IMR-90 (cell line): ENCODE data around the gene PKNOX1. TPM values are rescaled to one million over a fixed set of nuclear protein-coding genes. Genes with fewer than 3 reads are reported as not detected.

Source experiments
- ATAC-seq: fragments of 200-7000 bp; cut with Tn5 transposase; 2 replicates; pipeline ENCODE4 v1.9.1; 2020; ENCODE audit warnings: low read depth, mild to moderate bottlenecking, moderate library complexity
- BruUV-seq: library from RNA; stranded (reverse); fragments of 400-500 nt; replicated peaks from 2 replicates; lab custom pipeline; 2021; lab: Mats Ljungman, UMichigan
- CTCF ChIA-PET: fragments of 300-600 bp; formaldehyde crosslinking; extraction: SDS; loops from one replicate; lab custom pipeline; 2021; ENCODE audit warnings: antibody characterized with exemption; lab: Yijun Ruan, JAX
- POLR2A ChIA-PET: fragments of 300-600 bp; sonication (Branson Sonifier 250); formaldehyde crosslinking; loops from one replicate; lab custom pipeline; 2022; ENCODE audit warnings: antibody characterized with exemption; ENCODE audit not compliant: unreplicated experiment; lab: Charles Lee
- DNase-seq: peaks from one replicate; pipeline ENCODE4 v3.0.0; 2013
- H2AFZ ChIP-seq: replicated peaks from 2 replicates; pipeline ENCODE3; 2013; ENCODE audit warnings: low read length, mild to moderate bottlenecking; ENCODE audit not compliant: poor library complexity
- H2AK5ac ChIP-seq: 2 replicates; pipeline ENCODE4 v1.6.1; 2013; ENCODE audit warnings: low read depth, low read length, inconsistent platforms
- H2AK9ac ChIP-seq: replicated peaks from 2 replicates; pipeline ENCODE3; 2013; ENCODE audit warnings: mild to moderate bottlenecking, low read depth, low read length, moderate library complexity; ENCODE audit not compliant: poor library complexity
- H2BK120ac ChIP-seq: 2 replicates; pipeline ENCODE4 v1.6.1; 2013; ENCODE audit warnings: low read depth, low read length, inconsistent platforms
- H2BK15ac ChIP-seq: 3 replicates; pipeline ENCODE4 v1.6.1; 2013; ENCODE audit warnings: low read depth, low read length, inconsistent platforms
- H2BK20ac ChIP-seq: 2 replicates; pipeline ENCODE4 v1.6.1; 2013; ENCODE audit warnings: low read depth, mild to moderate bottlenecking, inconsistent platforms, low read length, moderate library complexity
- H2BK5ac ChIP-seq: 2 replicates; pipeline ENCODE4 v1.6.1; 2013; ENCODE audit warnings: mild to moderate bottlenecking, low read depth, low read length, inconsistent platforms; ENCODE audit not compliant: poor library complexity, severe bottlenecking
- H3K14ac ChIP-seq: replicated peaks from 2 replicates; pipeline ENCODE4 v1.6.1; 2013; ENCODE audit warnings: low read depth, low read length, inconsistent platforms
- H3K18ac ChIP-seq: 2 replicates; pipeline ENCODE4 v1.6.1; 2013; ENCODE audit warnings: low read depth, low read length, control low read depth
- H3K23ac ChIP-seq: 2 replicates; pipeline ENCODE4 v1.6.1; 2013; ENCODE audit warnings: low read depth, low read length, inconsistent platforms
- H3K27ac ChIP-seq: 2 replicates; pipeline ENCODE4 v1.5.1; 2013; ENCODE audit warnings: mild to moderate bottlenecking, control low read depth, low read length; ENCODE audit not compliant: insufficient read depth
- H3K27me3 ChIP-seq: 2 replicates; pipeline ENCODE4 v1.6.1; 2013; ENCODE audit warnings: low read length; ENCODE audit not compliant: control insufficient read depth, insufficient read depth
- H3K36me3 ChIP-seq: 2 replicates; pipeline ENCODE4 v1.6.1; 2013; ENCODE audit warnings: low read length, mixed read lengths; ENCODE audit not compliant: control insufficient read depth, insufficient read depth
- H3K4ac ChIP-seq: 2 replicates; pipeline ENCODE4 v1.6.1; 2013; ENCODE audit warnings: low read depth, low read length, inconsistent platforms
- H3K4me1 ChIP-seq: 2 replicates; pipeline ENCODE4 v1.6.1; 2013; ENCODE audit warnings: low read length, mixed read lengths; ENCODE audit not compliant: control insufficient read depth, insufficient read depth
- H3K4me2 ChIP-seq: 2 replicates; pipeline ENCODE4 v1.6.1; 2013; ENCODE audit warnings: low read depth, mild to moderate bottlenecking, control low read depth, low read length, moderate library complexity
- H3K4me3 ChIP-seq: 2 replicates; pipeline ENCODE4 v1.5.1; 2013; ENCODE audit warnings: low read depth, mild to moderate bottlenecking, control low read depth, low read length, moderate library complexity; ENCODE audit not compliant: insufficient read depth
- H3K56ac ChIP-seq: 2 replicates; pipeline ENCODE4 v1.6.1; 2013; ENCODE audit warnings: low read length, inconsistent platforms; ENCODE audit not compliant: insufficient read depth; ENCODE audit errors: extremely low read depth
- H3K79me1 ChIP-seq, 2 experiments: 2 replicates each; pipeline ENCODE4 v1.6.1; 2013; ENCODE audit warnings: low read length in 2 of 2, inconsistent platforms in 1 of 2, low read depth in 1 of 2
- H3K9ac ChIP-seq: 2 replicates; pipeline ENCODE4 v1.6.1; 2013; ENCODE audit warnings: low read depth, low read length, control low read depth
- H3K9me1 ChIP-seq: 2 replicates; pipeline ENCODE4 v1.6.1; 2013; ENCODE audit warnings: low read length, inconsistent platforms; ENCODE audit not compliant: insufficient read depth
- H3K9me3 ChIP-seq: 2 replicates; pipeline ENCODE4 v1.6.1; 2013; ENCODE audit warnings: low read length; ENCODE audit not compliant: control insufficient read depth, insufficient read depth
- H4K20me1 ChIP-seq: 2 replicates; pipeline ENCODE4 v1.6.1; 2013; ENCODE audit warnings: low read length, inconsistent platforms; ENCODE audit not compliant: insufficient read depth
- H4K5ac ChIP-seq: 2 replicates; pipeline ENCODE4 v1.6.1; 2013; ENCODE audit warnings: mild to moderate bottlenecking, low read depth, low read length, control low read depth
- H4K8ac ChIP-seq, 2 experiments: 2 replicates each; pipeline ENCODE4 v1.6.1; 2013; ENCODE audit warnings: low read depth in 2 of 2, low read length in 2 of 2, control low read depth in 1 of 2, inconsistent platforms in 1 of 2
- H4K91ac ChIP-seq: 2 replicates; pipeline ENCODE4 v1.6.1; 2013; ENCODE audit warnings: low read depth, low read length, inconsistent platforms; ENCODE audit not compliant: insufficient read depth
- BHLHE40 ChIP-seq: fragments of 150-350 bp; IDR thresholded peaks from 2 replicates; pipeline ENCODE4 v1.6.1; 2016; ENCODE audit warnings: mild to moderate bottlenecking, low read depth, low read length
- CEBPB ChIP-seq: IDR thresholded peaks from 2 replicates; pipeline ENCODE4 v1.6.1; 2012; ENCODE audit warnings: low read depth, low read length, improper control_type of control experiment
- FOS ChIP-seq: fragments of 150-350 bp; IDR thresholded peaks from 2 replicates; pipeline ENCODE4 v1.6.1; 2016; ENCODE audit warnings: low read depth, low read length
- MAFK ChIP-seq: IDR thresholded peaks from 2 replicates; pipeline ENCODE4 v1.6.1; 2012; ENCODE audit warnings: low read depth, low read length, improper control_type of control experiment
- MXI1 ChIP-seq: IDR thresholded peaks from 2 replicates; pipeline ENCODE4 v1.6.1; 2012; ENCODE audit warnings: low read depth, mild to moderate bottlenecking, low read length, moderate library complexity, borderline replicate concordance
- NFE2L2 ChIP-seq: fragments of 150-350 bp; IDR thresholded peaks from 2 replicates; pipeline ENCODE4 v1.6.1; 2016; ENCODE audit warnings: low read depth, mild to moderate bottlenecking, low read length
- POLR2A ChIP-seq: IDR thresholded peaks from 2 replicates; pipeline ENCODE4 v1.6.1; 2012; ENCODE audit warnings: mild to moderate bottlenecking, low read depth, low read length
- RAD21 ChIP-seq: IDR thresholded peaks from 2 replicates; pipeline ENCODE4 v1.6.1; 2012; ENCODE audit warnings: low read length, improper control_type of control experiment
- RCOR1 ChIP-seq: IDR thresholded peaks from 2 replicates; pipeline ENCODE4 v1.6.1; 2012; ENCODE audit warnings: mild to moderate bottlenecking, low read length, improper control_type of control experiment; ENCODE audit not compliant: insufficient replicate concordance
- SMC3 ChIP-seq: fragments of 150-350 bp; IDR thresholded peaks from 2 replicates; pipeline ENCODE4 v1.6.1; 2016; ENCODE audit warnings: low read depth, mild to moderate bottlenecking, antibody characterized with exemption, low read length, moderate library complexity
- USF2 ChIP-seq: fragments of 150-350 bp; IDR thresholded peaks from 2 replicates; pipeline ENCODE4 v1.6.1; 2017; ENCODE audit warnings: mild to moderate bottlenecking, antibody characterized with exemption, low read length, low read depth
- WGBS, 2 experiments: methylation state at CpG; one replicate each; pipeline versions ENCODE4 v1.1.5 to v1.1.7; 2013; ENCODE audit warnings: missing lambda C conversion rate in 2 of 2; ENCODE audit not compliant: insufficient read length in 1 of 2; ENCODE audit errors: extremely low coverage in 2 of 2; 5-methylcytosine and 5-hydroxymethylcytosine counted together
- dilution Hi-C: fragments of 300-500 bp; cut with HindIII; formaldehyde crosslinking; loops from one replicate; pipeline ENCODE4 v1.14.3; 2018; ENCODE audit warnings: low sequenced_read_pairs; ENCODE audit not compliant: unreplicated experiment
- in situ Hi-C: fragments of 300-500 bp; cut with MboI; formaldehyde crosslinking; loops from 3 replicates; pipeline ENCODE4 v1.14.3; 2019; ENCODE audit warnings: low sequenced_read_pairs, inconsistent platforms, mixed read lengths
- intact Hi-C: fragments of 100-400 bp; cut with micrococcal nuclease; formaldehyde crosslinking; loops from 2 replicates; pipeline ENCODE4 v1.10.0; 2022
- polyA plus RNA-seq, 3 experiments: library from polyadenylated mRNA; depleted of rRNA; stranded (reverse); fragments of >200 nt; gene quantifications; 2 replicates each; pipeline ENCODE4 v1.2.3, GENCODE V29; 2012; ENCODE audit warnings: low replicate concordance in 1 of 3
- total RNA-seq: library from RNA; depleted of rRNA; stranded (reverse); fragments of >200 nt; gene quantifications from 2 replicates; pipeline ENCODE4 v1.2.3, GENCODE V29; 2012

PKNOX1 gene
- total and polyA plus RNA-seq, 2 of the 4 experiments (the other 2 are of a cell fraction): 35.0 to 61.0 TPM

GRCh38 chr21:42959728-42960127, 14.6 kb upstream of the PKNOX1 start:
- Histone ChIP-seq H3K79me1 (no peaks in the 10 kb centered on the region), H4K8ac (no peak overlapping the region), H2BK20ac (no peak overlapping the region), H3K36me3 (no peaks in the 10 kb centered on the region), H3K4me2 (no peak overlapping the region), H3K9me1 (no peaks in the 10 kb centered on the region), H3K27me3 (no peaks in the 10 kb centered on the region), H2BK15ac (no peak overlapping the region), H2AFZ (no peak overlapping the region), H2AK5ac (no peak overlapping the region), H3K23ac (no peak overlapping the region), H4K91ac (no peak overlapping the region), H3K4ac (no peak overlapping the region), H3K4me1 (0 out of 2 replicates have a peak, but pooled peaks cover 2% of the 10 kb centered on the region), H3K18ac (no peak overlapping the region), H3K27ac (no peak overlapping the region), H3K4me3 (no peak overlapping the region), H3K14ac (no peak overlapping the region), H4K20me1 (no peaks in the 10 kb centered on the region), H2AK9ac (no peak overlapping the region), H3K9ac (no peak overlapping the region), H2BK120ac (no peak overlapping the region), H4K5ac (no peak overlapping the region), H3K9me3 (no peaks in the 10 kb centered on the region), H2BK5ac (no peak overlapping the region), H3K56ac (no peak overlapping the region)
- no peak for TF ChIP-seq FOS
- TF ChIP-seq NFE2L2: no peak
- TF ChIP-seq MXI1: no peak
- TF ChIP-seq RAD21: no peak
- no peak for TF ChIP-seq CEBPB
- TF ChIP-seq SMC3: no peak
- TF ChIP-seq POLR2A: no peak
- TF ChIP-seq USF2: no peak
- no peak for TF ChIP-seq BHLHE40
- no peak for TF ChIP-seq MAFK
- no peak for TF ChIP-seq RCOR1
- WGBS, 2 experiments: no CpG with 5 or more reads among the region's 3 CpGs
- no TSS peak for BruUV-seq
- CTCF ChIA-PET: no interaction called here
- no peak for DNase-seq
- POLR2A ChIA-PET: no interaction called here
- no peak for ATAC-seq
- in situ Hi-C loops (loop anchor here (5.0 kb wide), 1 partner anchor 42 kb away; no protein-coding TSS in a partner anchor), intact Hi-C loops (no loop called here), dilution Hi-C loops (no loop called here)
